Retinal pigment epithelial cell (primary cell): Measurements from ENCODE around the gene ZZZ3.

Experiments used
- DNase-seq: peaks from one replicate; pipeline ENCODE4 v3.0.0-alpha.2; 2010; ENCODE audit warnings: low read depth
- H3K4me3 ChIP-seq: 2 replicates; pipeline ENCODE4 v1.5.1; 2011; ENCODE audit warnings: mild to moderate bottlenecking, low read length, control low read depth, moderate library complexity
- TF ChIP-seq, protein P1 (sequence below): conservative IDR thresholded peaks from 2 replicates; pipeline ENCODE4 v1.5.1; 2011; ENCODE audit warnings: low read depth, low read length, control low read depth, inconsistent platforms

ZZZ3 gene

DNA sequence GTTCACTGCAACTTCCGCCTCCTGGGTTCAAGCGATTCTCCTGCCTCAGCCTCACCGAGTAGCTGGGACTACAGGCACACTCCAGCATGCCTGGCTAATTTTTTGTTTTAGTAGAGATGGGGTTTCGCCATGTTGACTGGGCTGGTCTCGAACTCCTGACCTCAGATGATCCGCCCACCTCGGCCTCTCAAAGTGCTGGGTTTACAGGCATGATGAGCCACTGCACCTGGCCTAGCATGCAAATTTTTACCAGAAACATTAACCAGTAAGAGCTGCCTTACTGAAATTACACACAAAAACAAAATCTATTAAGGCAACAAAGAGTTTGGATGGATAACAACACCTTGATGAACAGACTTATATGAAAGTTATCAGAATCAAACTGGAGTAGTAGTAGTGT lies 12.1 kb downstream of the ZZZ3 start:
- DNase-seq = no peak
- H3K4me3 ChIP-seq = no peak overlapping the region
- TF ChIP-seq, protein P1, sequence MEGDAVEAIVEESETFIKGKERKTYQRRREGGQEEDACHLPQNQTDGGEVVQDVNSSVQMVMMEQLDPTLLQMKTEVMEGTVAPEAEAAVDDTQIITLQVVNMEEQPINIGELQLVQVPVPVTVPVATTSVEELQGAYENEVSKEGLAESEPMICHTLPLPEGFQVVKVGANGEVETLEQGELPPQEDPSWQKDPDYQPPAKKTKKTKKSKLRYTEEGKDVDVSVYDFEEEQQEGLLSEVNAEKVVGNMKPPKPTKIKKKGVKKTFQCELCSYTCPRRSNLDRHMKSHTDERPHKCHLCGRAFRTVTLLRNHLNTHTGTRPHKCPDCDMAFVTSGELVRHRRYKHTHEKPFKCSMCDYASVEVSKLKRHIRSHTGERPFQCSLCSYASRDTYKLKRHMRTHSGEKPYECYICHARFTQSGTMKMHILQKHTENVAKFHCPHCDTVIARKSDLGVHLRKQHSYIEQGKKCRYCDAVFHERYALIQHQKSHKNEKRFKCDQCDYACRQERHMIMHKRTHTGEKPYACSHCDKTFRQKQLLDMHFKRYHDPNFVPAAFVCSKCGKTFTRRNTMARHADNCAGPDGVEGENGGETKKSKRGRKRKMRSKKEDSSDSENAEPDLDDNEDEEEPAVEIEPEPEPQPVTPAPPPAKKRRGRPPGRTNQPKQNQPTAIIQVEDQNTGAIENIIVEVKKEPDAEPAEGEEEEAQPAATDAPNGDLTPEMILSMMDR = no peak

DNA sequence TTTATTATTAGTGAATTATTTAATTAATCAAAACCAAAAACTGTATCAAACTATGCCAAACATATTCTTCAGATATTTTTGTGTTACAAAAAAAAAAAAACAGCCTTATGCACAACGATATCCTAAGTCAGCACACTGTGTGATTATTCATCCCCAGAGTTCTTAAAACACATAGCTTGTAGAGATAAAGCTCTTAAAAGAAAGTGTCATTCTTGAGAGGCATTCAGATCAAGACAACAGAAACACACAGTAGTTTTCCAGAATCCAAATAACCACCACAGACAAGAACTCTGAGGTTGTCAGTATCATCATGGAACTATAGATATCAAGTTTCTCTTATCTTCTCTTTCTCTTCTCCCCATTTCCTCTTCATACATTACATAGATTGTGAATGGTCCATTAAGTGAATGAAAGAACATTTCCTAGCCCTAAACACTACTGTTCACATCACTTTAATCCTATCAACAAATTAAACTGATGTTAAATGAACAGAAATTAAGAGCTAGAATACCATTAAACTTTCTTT lies 13.5 kb downstream of the ZZZ3 start:
- H3K4me3 ChIP-seq = no peak overlapping the region
- TF ChIP-seq, protein P1 = no peak
- no peak for DNase-seq

DNA sequence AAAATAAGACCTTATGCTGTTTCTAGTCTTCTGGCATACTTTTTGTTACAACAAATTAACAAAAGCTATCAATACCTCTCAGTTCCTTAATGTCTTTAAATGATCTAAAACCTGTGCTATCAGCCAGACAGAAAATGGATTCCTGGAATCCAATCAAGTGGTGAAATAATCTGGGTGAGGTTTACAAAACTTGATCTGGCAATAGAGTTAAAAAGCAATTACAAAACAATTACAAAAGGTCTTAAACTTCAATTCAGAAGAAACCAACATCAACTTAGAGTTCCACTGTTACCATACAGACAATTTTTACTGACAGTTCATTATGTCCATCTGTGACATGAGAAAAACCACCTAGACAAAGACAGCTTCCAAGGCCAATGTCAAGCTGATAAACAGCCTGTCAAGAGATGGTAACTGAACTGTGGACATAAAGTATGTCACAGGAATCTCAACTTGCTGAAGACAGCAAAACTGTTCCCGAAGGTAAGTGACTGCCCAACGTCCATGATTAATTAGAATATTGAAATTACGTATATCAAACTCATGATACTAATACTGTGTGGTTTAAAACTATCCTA lies 17.4 kb downstream of the ZZZ3 start:
- no peak for DNase-seq
- H3K4me3 ChIP-seq = no peak overlapping the region
- TF ChIP-seq, protein P1 = no peak

DNA sequence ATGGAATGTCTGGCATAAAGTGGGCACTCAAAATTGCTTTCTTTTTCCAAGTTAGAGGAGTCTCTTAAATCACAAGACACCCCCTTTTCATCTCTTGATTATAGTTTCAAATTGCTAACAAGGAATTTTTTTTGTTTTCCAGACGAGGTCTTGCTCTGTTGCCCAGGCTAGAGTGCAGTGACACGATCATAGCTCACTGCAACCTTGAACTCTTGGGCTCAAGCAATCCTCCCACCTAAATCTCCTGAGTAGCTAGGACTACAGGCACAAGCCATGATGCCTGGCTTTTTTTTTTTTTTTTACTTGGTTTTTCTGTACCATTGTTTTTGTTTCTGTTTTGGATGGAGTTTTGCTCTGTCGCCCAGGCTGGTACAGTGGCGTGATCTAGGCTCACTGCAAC lies 20.8 kb downstream of the ZZZ3 start:
- H3K4me3 ChIP-seq = no peak overlapping the region
- TF ChIP-seq, protein P1 = no peak
- DNase-seq = no peak

DNA sequence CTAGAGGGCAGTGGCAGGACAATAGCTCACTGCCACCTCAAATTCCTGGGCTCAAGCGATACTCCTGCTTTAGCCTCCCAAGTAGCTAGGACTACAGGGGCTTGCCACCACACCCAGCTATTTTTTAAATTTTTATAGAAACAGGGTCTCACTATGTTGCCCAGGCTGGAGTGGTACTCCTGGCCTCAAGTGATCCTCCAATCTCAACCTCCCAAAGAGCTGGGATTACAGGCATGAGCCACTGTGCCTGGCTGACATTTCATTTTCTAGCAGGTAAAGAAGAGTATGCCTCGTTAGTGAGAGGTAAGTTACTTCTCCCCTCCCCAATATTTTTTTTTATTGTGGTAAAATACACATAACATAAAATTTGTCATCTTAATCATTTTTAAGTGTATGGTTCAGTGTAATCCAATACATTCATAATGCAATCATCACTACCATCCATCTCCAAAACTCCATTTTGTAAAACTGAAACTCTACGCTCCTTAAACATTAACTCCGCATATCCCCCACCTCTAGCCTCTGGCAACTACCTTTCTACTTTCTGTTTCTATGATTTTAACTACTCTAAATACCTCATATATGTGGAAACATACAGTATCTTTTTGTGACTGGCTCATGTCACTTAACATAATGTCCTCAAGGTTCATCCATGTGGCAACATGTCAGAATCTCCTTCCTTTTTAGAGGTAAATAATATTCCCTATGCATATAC lies 22.4 kb downstream of the ZZZ3 start:
- DNase-seq = no peak
- TF ChIP-seq, protein P1 = no peak
- H3K4me3 ChIP-seq = no peak overlapping the region

DNA sequence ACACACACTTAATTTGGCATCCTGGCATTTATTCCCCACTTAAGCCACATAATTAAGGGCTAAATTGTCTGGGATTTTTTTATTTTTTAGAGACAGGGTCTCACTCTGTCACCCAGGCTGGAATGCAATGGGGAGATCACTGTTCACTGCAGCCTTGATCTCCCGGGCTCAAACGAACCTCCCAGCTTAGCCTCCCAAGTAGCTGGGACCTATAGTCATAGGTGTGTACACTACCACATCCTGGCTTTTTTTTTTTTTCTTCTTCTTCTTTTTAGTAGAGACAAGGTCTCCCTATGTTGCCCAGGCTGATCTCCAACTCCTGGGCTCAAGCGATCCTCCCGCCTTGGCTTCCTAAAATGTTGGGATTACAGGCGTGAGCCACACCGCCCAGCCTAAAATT lies 24.2 kb downstream of the ZZZ3 start:
- no peak for DNase-seq
- TF ChIP-seq, protein P1 = no peak
- H3K4me3 ChIP-seq = no peak overlapping the region
